HG02678 (cell line): ENCODE measurements around the gene GMDS.

Experiments
- ATAC-seq: cut with Tn5 transposase; IDR thresholded peaks from one replicate; pipeline ENCODE4 v1.9.1; 2021; ENCODE audit warnings: mild to moderate bottlenecking, moderate library complexity; ENCODE audit not compliant: unreplicated experiment

Gene GMDS

DNA sequence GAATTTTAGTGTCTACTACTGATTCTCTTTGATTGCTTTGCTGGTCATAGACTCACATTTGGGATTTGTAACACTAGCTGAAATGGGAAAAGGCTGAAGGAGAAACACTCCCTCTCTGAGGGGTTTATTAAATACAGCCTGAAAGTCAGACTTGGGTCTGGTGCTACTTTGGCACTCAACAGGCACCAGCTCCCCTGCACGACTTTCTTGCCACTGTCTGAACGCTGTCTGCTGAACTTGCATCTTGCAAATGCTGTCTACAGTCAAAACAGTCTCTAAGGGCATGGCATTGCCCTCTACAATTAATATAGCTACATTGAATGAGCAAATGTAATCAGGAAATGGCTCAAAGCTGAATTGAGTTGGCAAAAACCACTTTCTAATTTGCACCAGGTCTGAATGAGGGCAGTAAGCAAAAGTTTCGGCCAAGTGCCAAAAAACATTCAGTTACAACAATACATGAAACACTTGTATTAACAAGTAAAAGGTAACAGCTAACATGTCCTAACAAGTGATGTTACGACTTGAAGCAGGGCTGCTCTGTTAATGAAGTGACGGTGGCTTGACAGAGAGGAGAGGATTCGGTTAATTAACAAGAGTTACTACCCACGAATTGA is 516.2 kb downstream of the GMDS start:
- ATAC-seq, result no peak

DNA sequence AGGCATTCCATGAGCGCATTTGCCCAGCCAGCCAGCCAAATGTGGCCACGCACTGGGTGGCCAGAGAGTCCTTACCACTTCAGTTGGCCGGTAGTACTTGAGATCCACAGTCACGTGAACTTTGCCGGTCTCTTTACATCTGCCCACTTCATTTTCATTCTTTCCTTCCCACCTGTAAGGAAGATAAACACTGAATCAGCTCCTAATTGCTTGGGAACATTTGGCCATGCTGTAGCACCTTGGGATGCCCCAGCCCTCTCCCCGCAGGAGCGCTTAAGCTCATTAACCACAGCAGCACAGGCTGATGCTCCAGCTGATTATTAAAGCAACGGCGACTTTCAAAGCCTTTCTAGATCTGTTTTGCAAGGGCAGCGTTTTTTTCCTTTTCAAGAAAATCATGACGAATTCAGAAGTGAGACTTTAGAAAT is 519.0 kb downstream of the GMDS start:
- no peak for ATAC-seq

GRCh38 chr6:1724616-1725015 is 520.8 kb downstream of the GMDS start:
- ATAC-seq, result no peak

- no peak for ATAC-seq
Observed at GRCh38 chr6:1724124-1724523, 521.3 kb downstream of the GMDS start.

- ATAC-seq, result no peak
Observed at GRCh38 chr6:1722801-1723200, 522.6 kb downstream of the GMDS start.

- ATAC-seq, result no peak
Observed at GRCh38 chr6:1720620-1721322, 524.6 kb downstream of the GMDS start.

DNA sequence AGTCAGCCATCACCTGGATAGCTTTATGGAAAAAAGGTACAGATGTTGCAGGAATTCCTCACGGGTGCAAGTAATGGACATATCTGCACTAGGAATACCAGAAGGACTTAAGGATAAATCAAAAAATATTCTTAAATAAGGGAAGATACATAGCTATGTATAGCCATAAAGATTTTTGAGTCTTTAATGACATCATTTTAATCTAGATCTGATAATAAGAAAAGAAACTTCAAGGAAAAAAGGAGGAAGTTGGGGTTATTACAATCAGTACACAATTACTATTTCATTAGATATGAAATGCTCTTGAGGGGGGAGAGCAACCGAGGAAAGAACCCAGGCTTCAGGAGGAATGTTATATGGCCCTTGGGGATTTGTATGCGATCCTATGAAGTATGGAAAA is 525.5 kb downstream of the GMDS start:
- no peak for ATAC-seq

DNA sequence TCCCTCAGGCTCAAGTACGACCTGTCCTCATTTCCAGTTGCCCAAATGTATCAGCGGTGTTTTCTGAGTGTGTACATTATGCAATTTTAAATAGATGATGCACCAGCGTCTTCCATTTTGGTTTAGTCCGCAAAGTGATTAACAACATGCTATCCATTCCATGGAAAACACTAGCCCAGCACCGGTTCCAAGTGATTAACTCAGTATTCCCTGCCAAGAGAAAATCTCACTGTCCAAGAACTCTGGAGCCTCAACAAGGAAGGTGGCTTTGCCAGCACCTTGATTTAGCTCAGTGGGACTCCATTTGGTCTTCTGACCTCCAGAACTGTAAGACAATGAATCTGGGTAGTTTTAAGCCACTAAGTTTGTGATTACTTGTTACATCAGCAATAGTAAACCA is 528.5 kb downstream of the GMDS start:
- ATAC-seq, result no peak

DNA sequence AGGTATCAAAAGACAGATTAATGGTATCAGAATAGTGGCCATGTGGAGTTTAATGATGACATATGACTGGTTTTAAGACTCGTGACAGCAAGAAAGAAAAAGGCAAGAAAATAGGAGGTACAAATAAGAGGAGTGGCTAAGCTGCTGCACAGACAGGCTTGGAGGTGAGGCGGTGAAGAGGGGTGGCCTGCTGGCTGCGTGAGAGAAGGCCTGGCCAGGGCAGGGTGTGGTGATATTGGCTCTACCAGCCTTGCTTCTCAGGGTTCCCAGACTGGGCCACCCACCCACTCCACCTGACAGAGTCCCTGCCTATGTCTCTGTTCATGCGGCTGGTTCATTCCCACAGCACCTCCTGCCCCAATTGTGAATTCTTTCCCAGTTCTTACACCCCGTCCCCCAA is 529.0 kb downstream of the GMDS start:
- ATAC-seq, result no peak

- no peak for ATAC-seq
Observed at GRCh38 chr6:1715336-1715735, 530.1 kb downstream of the GMDS start.

DNA sequence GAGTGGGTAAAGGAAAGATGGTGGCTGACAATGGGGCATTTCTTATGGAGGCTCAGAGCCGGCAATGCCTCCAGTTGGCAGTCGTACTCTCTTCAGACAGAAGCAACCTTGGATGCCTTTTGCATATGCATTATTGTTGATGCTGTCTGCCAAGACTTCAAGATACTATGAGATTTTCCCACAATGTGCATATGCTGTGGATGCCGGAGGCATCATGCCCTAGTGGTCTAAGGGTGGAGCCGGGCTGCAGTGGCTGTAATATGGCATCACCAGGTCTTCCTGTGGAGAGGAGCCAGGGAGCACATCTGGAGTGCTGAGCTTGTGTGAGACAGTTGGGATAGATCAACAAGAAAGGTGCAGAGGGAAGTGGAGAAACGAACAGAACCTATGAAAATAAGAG is 530.8 kb downstream of the GMDS start:
- no peak for ATAC-seq

GRCh38 chr6:1713016-1713600 is 532.3 kb downstream of the GMDS start:
- ATAC-seq, result no peak

DNA sequence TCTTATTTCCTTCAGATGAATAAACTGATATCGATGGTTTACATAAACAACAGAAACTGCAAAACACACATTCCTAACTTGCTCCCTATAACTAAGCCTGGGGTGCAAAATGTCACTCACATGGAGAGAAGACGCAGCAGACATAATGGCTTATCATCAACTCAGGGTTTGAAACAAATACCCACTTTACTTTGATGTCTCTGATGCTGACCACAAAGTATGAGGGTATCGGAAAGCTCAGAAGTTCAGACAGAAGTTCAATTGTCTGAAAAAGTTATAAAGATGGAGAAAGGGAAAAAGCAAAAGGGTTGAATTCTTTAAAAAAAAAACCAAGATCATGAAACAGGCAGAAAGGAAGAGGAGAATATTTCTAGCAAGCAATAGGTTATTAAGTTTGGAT is 533.0 kb downstream of the GMDS start:
- ATAC-seq, result no peak

DNA sequence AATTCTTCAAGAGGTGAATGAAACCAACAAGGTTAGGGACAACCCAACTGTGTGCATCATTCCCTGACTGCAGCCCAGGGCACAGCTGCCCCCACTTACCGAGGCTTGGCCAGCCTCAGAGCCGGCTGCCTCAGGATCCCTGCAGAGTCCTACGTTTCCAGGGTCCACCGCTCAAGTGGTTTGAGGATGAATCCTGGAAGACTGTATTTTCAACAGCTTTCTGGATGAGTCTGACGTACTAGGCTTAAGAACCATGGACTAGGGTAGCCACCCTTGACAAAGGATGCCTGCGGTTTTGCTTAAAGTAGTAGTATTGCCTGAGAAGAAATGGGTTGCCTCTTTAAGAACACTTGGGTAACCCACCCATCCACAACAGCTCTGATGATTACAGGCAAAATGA is 534.3 kb downstream of the GMDS start:
- no peak for ATAC-seq

DNA sequence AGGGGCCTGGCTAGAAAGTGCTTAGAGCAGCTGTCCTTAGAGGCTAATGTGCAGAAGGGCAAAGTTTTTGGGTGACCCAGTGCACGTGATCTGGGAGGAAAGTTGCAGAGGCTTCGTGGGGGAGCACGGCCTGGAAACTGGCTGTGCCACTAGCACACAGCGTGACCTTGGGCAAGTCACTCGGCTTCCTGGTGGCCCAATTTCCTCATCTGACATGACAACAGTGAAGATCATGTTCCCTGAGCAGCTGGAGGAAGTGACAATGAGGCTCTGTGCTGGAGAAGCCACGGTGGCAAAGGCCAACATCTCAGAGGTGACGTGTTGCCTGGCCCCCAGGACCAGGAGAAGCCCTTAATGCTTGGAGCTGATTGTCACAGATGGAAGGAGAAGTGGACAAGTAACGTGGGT is 536.2 kb downstream of the GMDS start:
- no peak for ATAC-seq

- ATAC-seq, result no peak
Observed at GRCh38 chr6:1708820-1709219, 536.6 kb downstream of the GMDS start.

DNA sequence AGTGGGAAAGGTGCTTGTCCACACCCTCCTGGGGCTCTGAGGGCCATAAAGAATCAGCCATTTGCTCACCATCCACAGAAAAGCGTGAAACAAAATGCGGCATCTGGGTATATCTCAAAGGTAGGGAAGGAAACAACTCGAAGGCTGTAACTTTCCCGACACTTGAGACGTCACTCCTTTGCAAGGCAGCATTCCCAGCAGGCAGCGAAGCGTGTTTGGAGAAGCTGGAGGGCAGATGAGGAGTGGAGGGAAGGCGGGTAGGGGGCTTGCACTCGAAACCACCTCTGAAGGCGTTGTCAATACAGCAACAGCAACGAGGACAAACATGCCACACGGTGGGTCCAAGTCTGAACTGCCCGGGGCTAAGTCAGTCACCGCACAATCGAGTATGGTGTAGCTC is 537.3 kb downstream of the GMDS start:
- no peak for ATAC-seq

DNA sequence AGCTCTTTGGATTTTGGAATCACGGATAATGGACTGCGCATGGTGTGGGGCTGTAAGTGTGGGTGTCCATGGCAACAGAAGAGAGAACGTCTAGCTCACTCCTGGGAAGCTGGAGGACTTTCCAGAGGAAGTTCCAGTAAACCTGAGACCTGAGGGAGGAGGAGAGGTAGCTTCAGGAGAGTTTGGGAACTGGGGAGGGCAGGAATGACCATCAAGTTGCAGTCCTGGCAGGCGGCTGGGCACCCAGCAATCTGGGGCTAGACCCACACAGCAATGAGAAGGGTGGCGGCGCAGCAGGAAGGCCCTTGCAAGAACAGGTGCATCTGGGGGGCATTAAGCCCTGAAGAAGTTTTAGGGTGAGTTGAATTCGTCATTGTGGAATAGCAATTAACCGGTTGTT is 539.8 kb downstream of the GMDS start:
- ATAC-seq, result no peak

GRCh38 chr6:1705183-1705582 is 540.2 kb downstream of the GMDS start:
- ATAC-seq, result no peak

DNA sequence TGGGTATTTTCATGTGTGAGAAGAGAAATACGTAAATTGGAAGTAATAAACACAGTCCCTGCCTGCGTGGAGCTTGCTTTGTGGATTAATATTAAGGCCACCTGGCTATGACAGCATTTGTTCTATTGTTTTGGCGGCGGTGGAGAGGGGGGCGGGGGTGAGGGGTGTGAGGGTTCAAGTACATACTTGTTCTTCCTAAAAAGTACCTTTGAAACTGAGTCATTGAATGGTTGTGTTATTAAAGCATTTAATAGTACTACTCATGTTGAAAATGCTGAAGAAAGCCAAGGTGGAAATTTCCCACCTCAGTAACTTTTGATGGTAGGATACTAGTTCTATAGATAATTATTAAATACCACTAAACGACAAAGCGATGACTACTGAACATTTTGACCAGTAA is 540.7 kb downstream of the GMDS start:
- ATAC-seq, result no peak

- no peak for ATAC-seq
Observed at GRCh38 chr6:1703923-1704322, 541.5 kb downstream of the GMDS start.

GRCh38 chr6:1703091-1703855 is 542.1 kb downstream of the GMDS start:
- ATAC-seq, result no peak
